K562 (cell line): ENCODE results near the gene NMRAL1. TPM values are rescaled to one million over a fixed set of nuclear protein-coding genes. Genes with fewer than 3 reads are reported as not detected.
A peak's percentile ranks its signal among the peaks of the same experiment; 100 is the strongest.

Experiments
- BCL6 ChIP-seq: fragments of 250-450 bp; sonication (Bioruptor Pico); IDR thresholded peaks from 2 replicates; pipeline ENCODE4 v1.4.0; 2020
- E2F3 ChIP-seq: fragments of 250-450 bp; sonication (Bioruptor Pico); IDR thresholded peaks from 2 replicates; pipeline ENCODE4 v1.4.0; 2020; ENCODE audit warnings: mild to moderate bottlenecking
- GABPA ChIP-seq: fragments of 200-800 bp; sonication (Bioruptor generic); conservative IDR thresholded peaks from 2 replicates; pipeline ENCODE4 v1.6.1; 2016; ENCODE audit warnings: low read depth, missing genetic modification characterization, missing compliant biosample characterization
- GABPB1 ChIP-seq: sonication (generic); formaldehyde crosslinking; IDR thresholded peaks from 2 replicates; pipeline ENCODE4 v1.8.0; 2022; ENCODE audit warnings: mild to moderate bottlenecking, missing genetic modification reagents
- HDAC1 ChIP-seq, 2 experiments: fragments of 450-650 bp; IDR thresholded peaks; 2 replicates each; pipeline ENCODE4 v1.6.1; 2016 to 2017; ENCODE audit warnings: inconsistent platforms in 1 of 2, mild to moderate bottlenecking in 1 of 2, moderate library complexity in 1 of 2
- KLF13 ChIP-seq: fragments of 450-650 bp; IDR thresholded peaks from 2 replicates; pipeline ENCODE4 v1.6.1; 2016; ENCODE audit warnings: missing genetic modification characterization, low read depth, mild to moderate bottlenecking, missing compliant biosample characterization, moderate library complexity, borderline replicate concordance
- KLF6 ChIP-seq: fragments of 250-450 bp; sonication (Bioruptor Pico); IDR thresholded peaks from 2 replicates; pipeline ENCODE4 v1.4.0; 2020; ENCODE audit warnings: mild to moderate bottlenecking, moderate library complexity, borderline replicate concordance
- MEIS2 ChIP-seq: fragments of 450-650 bp; IDR thresholded peaks from 2 replicates; pipeline ENCODE4 v1.6.1; 2014; ENCODE audit warnings: mild to moderate bottlenecking; ENCODE audit not compliant: partially characterized antibody
- NR2C1 ChIP-seq, 2 experiments: fragments of 450-650 bp; IDR thresholded peaks; 2 replicates each; pipeline ENCODE4 v1.6.1; 2017; ENCODE audit warnings: mild to moderate bottlenecking in 2 of 2, antibody characterized with exemption in 1 of 2, inconsistent platforms in 1 of 2, missing compliant biosample characterization in 1 of 2, missing genetic modification characterization in 1 of 2
- PHB ChIP-seq: fragments of 250-450 bp; sonication (Bioruptor Pico); IDR thresholded peaks from 2 replicates; pipeline ENCODE4 v1.5.0; 2021
- PYGO2 ChIP-seq: fragments of 450-650 bp; IDR thresholded peaks from 2 replicates; pipeline ENCODE4 v1.6.1; 2016; ENCODE audit warnings: mild to moderate bottlenecking, missing genetic modification characterization, moderate library complexity, missing compliant biosample characterization
- RBM22 ChIP-seq: fragments of 200-400 bp; formaldehyde crosslinking; IDR thresholded peaks from 2 replicates; pipeline ENCODE4 v1.6.1; 2018; ENCODE audit warnings: low read length, low read depth; ENCODE audit not compliant: poor library complexity, severe bottlenecking
- SMC3 ChIP-seq: conservative IDR thresholded peaks from 2 replicates; pipeline ENCODE4 v1.6.1; 2011; ENCODE audit warnings: low read depth, low read length, improper control_type of control experiment; ENCODE audit not compliant: insufficient read depth
- XRCC5 ChIP-seq: fragments of 200-400 bp; formaldehyde crosslinking; IDR thresholded peaks from 2 replicates; pipeline ENCODE4 v1.6.1; 2017; ENCODE audit warnings: low read depth, mild to moderate bottlenecking, low read length
- ZNF224 ChIP-seq: sonication (generic); formaldehyde crosslinking; IDR thresholded peaks from 2 replicates; pipeline ENCODE4 v1.8.0; 2022; ENCODE audit warnings: mild to moderate bottlenecking, missing genetic modification reagents
- ZNF263 ChIP-seq: sonication (generic); formaldehyde crosslinking; IDR thresholded peaks from 2 replicates; pipeline ENCODE4 v1.8.0; 2022; ENCODE audit warnings: mild to moderate bottlenecking, missing genetic modification reagents, borderline replicate concordance
- ZNF408 ChIP-seq: fragments of 250-450 bp; sonication (Bioruptor Pico); IDR thresholded peaks from 2 replicates; pipeline ENCODE4 v1.4.0; 2020; ENCODE audit warnings: low read depth, mild to moderate bottlenecking, moderate library complexity
- ZNF75A ChIP-seq: fragments of 450-650 bp; formaldehyde crosslinking; IDR thresholded peaks from 2 replicates; pipeline ENCODE4 v1.4.0; 2020; ENCODE audit warnings: mild to moderate bottlenecking
- ZNF764 ChIP-seq: fragments of 250-450 bp; sonication (Bioruptor Pico); IDR thresholded peaks from 2 replicates; pipeline ENCODE4 v1.4.0; 2020; ENCODE audit warnings: low read depth, mild to moderate bottlenecking, moderate library complexity
- polyA plus RNA-seq, 8 experiments: library from polyadenylated mRNA; depleted of rRNA in 4 of 8; stranded (reverse) in 5 of 8; unstranded in 3 of 8; fragments of >200 nt; fragmentation: Nextera tagmentation in 2 of 8; fragmentation: Illumina TruSeq in 1 of 8; extraction: Ambion mirVana in 2 of 8; extraction: Trizol in 1 of 8; gene quantifications; 2 replicates each; pipeline versions ENCODE4 v1.2.1 to v1.2.3, GENCODE V29; 2011 to 2014; ENCODE audit warnings: inconsistent platforms in 1 of 8, missing spikeins in 1 of 8
- total RNA-seq, 7 experiments: library from RNA; depleted of rRNA in 6 of 7; stranded (reverse); fragments of >200 nt in 6 of 7; fragmentation: Illumina TruSeq in 2 of 7; extraction: Trizol in 2 of 7; gene quantifications; 2 replicates each; pipeline versions ENCODE4 v1.2.1 to v1.2.3, GENCODE V29; 2011 to 2021; ENCODE audit warnings: low replicate concordance in 1 of 7
- TF ChIP-seq, protein P1 (sequence below): fragments of 450-650 bp; IDR thresholded peaks from 2 replicates; pipeline ENCODE4 v1.6.1; 2017; ENCODE audit warnings: mild to moderate bottlenecking, moderate library complexity
- TF ChIP-seq, protein P2 (sequence below): fragments of 250-450 bp; sonication (Bioruptor Pico); IDR thresholded peaks from 2 replicates; pipeline ENCODE4 v1.8.0; 2021; ENCODE audit warnings: moderate library complexity, mild to moderate bottlenecking, inconsistent platforms
- TF ChIP-seq, protein P3 (sequence below): fragments of 450-650 bp; formaldehyde crosslinking; IDR thresholded peaks from 2 replicates; pipeline ENCODE4 v1.4.0; 2020; ENCODE audit warnings: mild to moderate bottlenecking, moderate library complexity
- TF ChIP-seq, protein P4 (sequence below): sonication (generic); formaldehyde crosslinking; IDR thresholded peaks from 2 replicates; pipeline ENCODE4 v1.8.1; 2023; ENCODE audit warnings: mild to moderate bottlenecking, missing genetic modification reagents, moderate library complexity

Gene NMRAL1
- total and polyA plus RNA-seq, 9 of the 15 experiments (the other 6 are each of a cell fraction or from before 2014, with no cell fraction given): 6.3 to 116 (median 63.2) TPM

DNA sequence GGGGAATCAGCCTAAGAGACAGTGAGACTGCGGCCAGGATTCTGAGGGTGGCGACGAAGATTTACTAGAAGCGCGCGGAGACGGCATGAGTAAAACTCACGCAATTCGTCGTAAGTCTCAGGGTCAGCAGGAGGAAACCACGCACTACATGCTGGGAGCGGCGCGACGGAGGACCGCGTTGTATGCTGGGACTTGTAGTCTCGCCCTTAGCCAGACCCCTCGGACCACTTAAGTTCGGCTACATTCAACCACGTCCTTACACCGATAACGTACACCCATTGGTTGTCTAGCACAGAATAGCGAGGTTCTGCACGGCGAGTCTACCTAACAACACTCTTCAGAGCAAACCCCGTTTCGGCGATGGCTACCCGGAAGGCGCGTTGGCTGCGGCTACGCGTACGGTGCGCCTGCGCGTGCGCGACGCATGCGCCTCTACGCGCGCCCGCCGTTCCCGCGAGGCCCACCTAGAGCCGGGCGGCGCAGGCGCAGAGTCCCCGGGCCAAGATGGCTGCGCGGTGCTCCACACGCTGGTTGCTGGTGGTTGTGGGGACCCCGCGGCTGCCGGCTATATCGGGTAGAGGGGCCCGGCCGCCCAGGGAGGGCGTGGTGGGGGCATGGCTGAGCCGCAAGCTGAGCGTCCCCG lies 48.9 kb downstream of the NMRAL1 start, which contains the start of gene DNAJA3 (continued):
- TF ChIP-seq KLF13 (tag) (no peak), KLF6 (no peak), HDAC1 (IDR thresholded peaks at IDR 0.05) (peak in 1 of 2 experiments; percentile 98; a peak in 2 of 4 replicates), XRCC5 (no peak), GABPA (peak; percentile 83), PHB (no peak), ZNF75A (no peak), NR2C1 (IDR thresholded peaks at IDR 0.05) (peak; percentile 85), NR2C1 (tag; IDR thresholded peaks at IDR 0.05) (peak; percentile 94), GABPB1 (CRISPR knock-in tag) (peak; percentile 86; the same call in 1 of the 2 replicates), ZNF408 (no peak), RBM22 (no peak), E2F3 (CRISPR knock-in tag) (peak; percentile 78), SMC3 (no peak), ZNF764 (CRISPR knock-in tag) (no peak), PYGO2 (no peak), ZNF263 (peak; percentile 32; the same call in 1 of the 2 replicates), MEIS2 (peak; percentile 100), BCL6 (CRISPR knock-in tag) (no peak), ZNF224 (CRISPR knock-in tag) (no peak)
- TF ChIP-seq, protein P1, sequence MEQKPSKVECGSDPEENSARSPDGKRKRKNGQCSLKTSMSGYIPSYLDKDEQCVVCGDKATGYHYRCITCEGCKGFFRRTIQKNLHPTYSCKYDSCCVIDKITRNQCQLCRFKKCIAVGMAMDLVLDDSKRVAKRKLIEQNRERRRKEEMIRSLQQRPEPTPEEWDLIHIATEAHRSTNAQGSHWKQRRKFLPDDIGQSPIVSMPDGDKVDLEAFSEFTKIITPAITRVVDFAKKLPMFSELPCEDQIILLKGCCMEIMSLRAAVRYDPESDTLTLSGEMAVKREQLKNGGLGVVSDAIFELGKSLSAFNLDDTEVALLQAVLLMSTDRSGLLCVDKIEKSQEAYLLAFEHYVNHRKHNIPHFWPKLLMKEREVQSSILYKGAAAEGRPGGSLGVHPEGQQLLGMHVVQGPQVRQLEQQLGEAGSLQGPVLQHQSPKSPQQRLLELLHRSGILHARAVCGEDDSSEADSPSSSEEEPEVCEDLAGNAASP: no peak
- TF ChIP-seq, protein P2, sequence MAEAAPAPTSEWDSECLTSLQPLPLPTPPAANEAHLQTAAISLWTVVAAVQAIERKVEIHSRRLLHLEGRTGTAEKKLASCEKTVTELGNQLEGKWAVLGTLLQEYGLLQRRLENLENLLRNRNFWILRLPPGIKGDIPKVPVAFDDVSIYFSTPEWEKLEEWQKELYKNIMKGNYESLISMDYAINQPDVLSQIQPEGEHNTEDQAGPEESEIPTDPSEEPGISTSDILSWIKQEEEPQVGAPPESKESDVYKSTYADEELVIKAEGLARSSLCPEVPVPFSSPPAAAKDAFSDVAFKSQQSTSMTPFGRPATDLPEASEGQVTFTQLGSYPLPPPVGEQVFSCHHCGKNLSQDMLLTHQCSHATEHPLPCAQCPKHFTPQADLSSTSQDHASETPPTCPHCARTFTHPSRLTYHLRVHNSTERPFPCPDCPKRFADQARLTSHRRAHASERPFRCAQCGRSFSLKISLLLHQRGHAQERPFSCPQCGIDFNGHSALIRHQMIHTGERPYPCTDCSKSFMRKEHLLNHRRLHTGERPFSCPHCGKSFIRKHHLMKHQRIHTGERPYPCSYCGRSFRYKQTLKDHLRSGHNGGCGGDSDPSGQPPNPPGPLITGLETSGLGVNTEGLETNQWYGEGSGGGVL: no peak
- TF ChIP-seq, protein P3, sequence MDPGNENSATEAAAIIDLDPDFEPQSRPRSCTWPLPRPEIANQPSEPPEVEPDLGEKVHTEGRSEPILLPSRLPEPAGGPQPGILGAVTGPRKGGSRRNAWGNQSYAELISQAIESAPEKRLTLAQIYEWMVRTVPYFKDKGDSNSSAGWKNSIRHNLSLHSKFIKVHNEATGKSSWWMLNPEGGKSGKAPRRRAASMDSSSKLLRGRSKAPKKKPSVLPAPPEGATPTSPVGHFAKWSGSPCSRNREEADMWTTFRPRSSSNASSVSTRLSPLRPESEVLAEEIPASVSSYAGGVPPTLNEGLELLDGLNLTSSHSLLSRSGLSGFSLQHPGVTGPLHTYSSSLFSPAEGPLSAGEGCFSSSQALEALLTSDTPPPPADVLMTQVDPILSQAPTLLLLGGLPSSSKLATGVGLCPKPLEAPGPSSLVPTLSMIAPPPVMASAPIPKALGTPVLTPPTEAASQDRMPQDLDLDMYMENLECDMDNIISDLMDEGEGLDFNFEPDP (CRISPR knock-in tag): no peak
- TF ChIP-seq, protein P4, sequence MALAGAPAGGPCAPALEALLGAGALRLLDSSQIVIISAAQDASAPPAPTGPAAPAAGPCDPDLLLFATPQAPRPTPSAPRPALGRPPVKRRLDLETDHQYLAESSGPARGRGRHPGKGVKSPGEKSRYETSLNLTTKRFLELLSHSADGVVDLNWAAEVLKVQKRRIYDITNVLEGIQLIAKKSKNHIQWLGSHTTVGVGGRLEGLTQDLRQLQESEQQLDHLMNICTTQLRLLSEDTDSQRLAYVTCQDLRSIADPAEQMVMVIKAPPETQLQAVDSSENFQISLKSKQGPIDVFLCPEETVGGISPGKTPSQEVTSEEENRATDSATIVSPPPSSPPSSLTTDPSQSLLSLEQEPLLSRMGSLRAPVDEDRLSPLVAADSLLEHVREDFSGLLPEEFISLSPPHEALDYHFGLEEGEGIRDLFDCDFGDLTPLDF (CRISPR knock-in tag): peak; percentile 72; the same call in 1 of the 2 replicates
